Iris pigment epithelial cell (primary cell): ENCODE data around the gene UNC5CL.
"Not testable (repeated sequence)": the region's sequence is repeated elsewhere in the genome, so short reads cannot be mapped to it uniquely, and the experiment has no call there.

Source experiments
- DNase-seq: peaks from one replicate; pipeline ENCODE4 v3.0.0-alpha.2; 2011; ENCODE audit warnings: low read depth

Gene UNC5CL

GRCh38 chr6:41006980-41007379 lies 32.0 kb downstream of the UNC5CL start:
- DNase-seq = not testable (repeated sequence)

- peak; percentile 53 for DNase-seq
Measured at GRCh38 chr6:41006217-41006616, 32.8 kb downstream of the UNC5CL start.

- DNase-seq = no peak
Measured at GRCh38 chr6:41002168-41002567, 36.9 kb downstream of the UNC5CL start.

GRCh38 chr6:41000248-41000647 lies 38.8 kb downstream of the UNC5CL start:
- DNase-seq = no peak

GRCh38 chr6:40999569-40999968 lies 39.5 kb downstream of the UNC5CL start:
- peak; percentile 15 for DNase-seq

- DNase-seq = no peak
Measured at GRCh38 chr6:40998661-40999060, 40.4 kb downstream of the UNC5CL start.

- DNase-seq = peak; percentile 74
Measured at GRCh38 chr6:40997234-40997957, 41.6 kb downstream of the UNC5CL start.

- DNase-seq = peak; percentile 2
Measured at GRCh38 chr6:40996591-40997233, 42.3 kb downstream of the UNC5CL start.

- DNase-seq = no peak
Measured at GRCh38 chr6:40992746-40993145, 46.3 kb downstream of the UNC5CL start.

GRCh38 chr6:40990301-40990700 lies 48.7 kb downstream of the UNC5CL start:
- no peak for DNase-seq

GRCh38 chr6:40989204-40990169 lies 49.5 kb downstream of the UNC5CL start:
- DNase-seq = no peak

GRCh38 chr6:40988634-40989033 lies 50.4 kb downstream of the UNC5CL start:
- no peak for DNase-seq

GRCh38 chr6:40986921-40987819 lies 51.9 kb downstream of the UNC5CL start:
- no peak for DNase-seq

GRCh38 chr6:40986364-40986763 lies 52.7 kb downstream of the UNC5CL start:
- DNase-seq = peak; percentile 7

GRCh38 chr6:40983752-40984151 lies 55.3 kb downstream of the UNC5CL start:
- DNase-seq = no peak

GRCh38 chr6:40982917-40983316 lies 56.1 kb downstream of the UNC5CL start:
- DNase-seq = no peak

- no peak for DNase-seq
Measured at GRCh38 chr6:40978687-40979289, 60.2 kb downstream of the UNC5CL start.

GRCh38 chr6:40977695-40978094 lies 61.3 kb downstream of the UNC5CL start:
- peak; percentile 3 for DNase-seq

- no peak for DNase-seq
Measured at GRCh38 chr6:40977085-40977484, 61.9 kb downstream of the UNC5CL start.
